ENCODE results near the gene MGAT1. TPM values are rescaled to one million over a fixed set of nuclear protein-coding genes. Genes with fewer than 3 reads are reported as not detected.

MGAT1 gene
- total and polyA plus RNA-seq, 2 of the 8 experiments (the other 6 are each of a cell fraction or from before 2014, with no cell fraction given) = 66.8 to 77.0 TPM

- no peak overlapping the region for H3K56ac ChIP-seq (replicated peaks; ENCODE audit: insufficient read length, low read depth, low read length)
- ChIA-PET CTCF (ENCODE audit: partially characterized antibody) (interaction anchor here (0.6 to 2.7 kb wide), 5 partner anchors 9 to 66 kb away, joined by 4 to 9 read pairs (median 4); no protein-coding TSS in a partner anchor), POLR2A (ENCODE audit: partially characterized antibody) (interaction anchor here (0.7 to 3.2 kb wide), 15 partner anchors 9 to 409 kb away, joined by 3 to 21 read pairs (median 4); partner anchors contain the start of genes MGAT1 and ZFP62)
- H4K20me1 ChIP-seq (replicated peaks in 1 of 2; ENCODE audit: control insufficient read depth in 1 of 2, insufficient read depth in 2 of 2, low read length in 2 of 2) = peaks cover 0 to 2% of the 10 kb centered on the region in 2 experiments
- no peak overlapping the region for H3K4ac ChIP-seq (replicated peaks; ENCODE audit: insufficient read length, low read depth, low read length)
- H4K8ac ChIP-seq (ENCODE audit: extremely low read depth, insufficient read depth, low read length) = peak overlapping the region; percentile 90; the same call in 1 of the 2 replicates
- DNase-seq (ENCODE audit: low read depth in 1 of 2, low spot score in 2 of 2) (peak in 1 of 2 experiments; percentile 83), FAIRE-seq (no peak)
- H3K23ac ChIP-seq (ENCODE audit: insufficient read length) = no peak overlapping the region
- H3K4me1 ChIP-seq (replicated peaks in 1 of 4; ENCODE audit: control insufficient read depth in 3 of 4, insufficient read depth in 4 of 4, low read length in 3 of 4) = peaks cover 0 to 11% (median under 1%) of the 10 kb centered on the region in 4 experiments; a peak in 3 of 7 replicates
- peak overlapping the region; percentile 69 to 84 (median 75) for H3K4me3 ChIP-seq (ENCODE audit: extremely low read depth in 1 of 4, insufficient read depth in 2 of 4, low read depth in 3 of 4, low read length in 4 of 4)
- peaks cover 9% of the 10 kb centered on the region for H3K23me2 ChIP-seq (ENCODE audit: low read depth, low read length)
- H3K9me3 ChIP-seq (ENCODE audit: insufficient read depth in 2 of 2, low read depth in 1 of 2, low read length in 1 of 2) = peaks cover 11 to 13% of the 10 kb centered on the region in 2 experiments; a peak in 3 of 4 replicates
- peak overlapping the region; percentile 96 to 100 for H3K4me2 ChIP-seq (ENCODE audit: insufficient read depth in 1 of 2, low read depth in 2 of 2, low read length in 2 of 2)
- H4K5ac ChIP-seq (ENCODE audit: insufficient read length, low read depth, low read length) = no peak overlapping the region
- no peak overlapping the region for H2AK5ac ChIP-seq (ENCODE audit: low read depth, low read length)
- peak overlapping the region; percentile 50; the same call in 1 of the 2 replicates for H3K27ac ChIP-seq (ENCODE audit: low read depth, low read length)
- H3K14ac ChIP-seq (ENCODE audit: insufficient read length) = no peak overlapping the region
- H4K91ac ChIP-seq (replicated peaks; ENCODE audit: insufficient read length, low read length) = no peak overlapping the region
- H2BK20ac ChIP-seq (ENCODE audit: low read length) = no peak overlapping the region
- no peak overlapping the region for H2BK15ac ChIP-seq (ENCODE audit: low read length)
- H2BK12ac ChIP-seq (ENCODE audit: low read depth, low read length) = no peak overlapping the region
- no peak overlapping the region for H2BK5ac ChIP-seq (ENCODE audit: low read depth, low read length)
- H3K79me1 ChIP-seq (ENCODE audit: low read depth, low read length) = no peaks in the 10 kb centered on the region
- no peak overlapping the region for H2BK120ac ChIP-seq (replicated peaks; ENCODE audit: low read depth, low read length)
- H3K9ac ChIP-seq (replicated peaks in 1 of 4; ENCODE audit: extremely low read depth in 1 of 4, low read depth in 3 of 4, low read length in 3 of 4) = peak overlapping the region in 3 of 4 experiments; percentile 75 to 79 (median 78); a peak in 6 of 7 replicates
- WGBS, 2 experiments (ENCODE audit: extremely low coverage in 1 of 2, insufficient coverage in 1 of 2, insufficient read length in 1 of 2, insufficient replicate concordance in 2 of 2, low coverage in 1 of 2, low lambda C conversion rate in 2 of 2, missing lambda C conversion rate in 1 of 2) = 42% methylated on average over 27 of the region's 35 CpGs; no CpG with 5 or more reads in 1 of the 2 experiments
- H3K18ac ChIP-seq (ENCODE audit: extremely low read depth, low read length) = no peak overlapping the region; the same call in 1 of the 2 replicates
- no peak overlapping the region for H2AFZ ChIP-seq (ENCODE audit: low read length)
- peaks cover 5 to 31% (median 28%) of the 10 kb centered on the region in 4 experiments for H3K27me3 ChIP-seq (replicated peaks in 1 of 4; ENCODE audit: control insufficient read depth in 3 of 4, extremely low read depth in 1 of 4, insufficient read depth in 3 of 4, low read length in 3 of 4)
- H3K36me3 ChIP-seq (ENCODE audit: control insufficient read depth in 2 of 4, insufficient read depth in 4 of 4, low read length in 3 of 4) = peaks cover 0 to 4% (median 0%) of the 10 kb centered on the region in 4 experiments; a peak in 1 of 8 replicates
- no peaks in the 10 kb centered on the region for H3K79me2 ChIP-seq (ENCODE audit: control insufficient read depth in 1 of 2, insufficient read depth in 2 of 2, low read length in 2 of 2)
- TF ChIP-seq RAD21 (IDR thresholded peaks at IDR 0.05 in 1 of 2, conservative IDR thresholded peaks at IDR 0.05 in 1 of 2; ENCODE audit: low read depth in 2 of 2, low read length in 2 of 2) (no peak), ATF2 (IDR thresholded peaks at IDR 0.05; ENCODE audit: low read length) (no peak), YY1 (IDR thresholded peaks at IDR 0.05; ENCODE audit: low read depth, low read length) (no peak), ZNF274 (IDR thresholded peaks at IDR 0.05; ENCODE audit: borderline replicate concordance, extremely low read depth, low read length) (no peak), CTBP2 (IDR thresholded peaks at IDR 0.05; ENCODE audit: borderline replicate concordance, insufficient read depth, insufficient read length, low read length) (no peak), TEAD4 (IDR thresholded peaks at IDR 0.05; ENCODE audit: low read depth, low read length) (no peak), EGR1 (IDR thresholded peaks at IDR 0.05; ENCODE audit: borderline replicate concordance, low read depth, low read length) (no peak), EZH2 (IDR thresholded peaks at IDR 0.05; ENCODE audit: low read depth, low read length, severe bottlenecking) (peak; percentile 5)
These were observed 27.9 kb upstream of the MGAT1 start for GRCh38 chr5:180830253-180831138.
